Measurements from ENCODE around the gene ATP6V1A.

Gene ATP6V1A

GRCh38 chr3:113831103-113831355 is 84.2 kb downstream of the ATP6V1A start:
- no peaks in the 10 kb centered on the region for H3K36me3 Mint-ChIP-seq (ENCODE audit: low read depth)
- peaks cover 3% of the 10 kb centered on the region for H3K27me3 Mint-ChIP-seq (ENCODE audit: low read depth, poor library complexity)
- H3K4me3 Mint-ChIP-seq = no peak overlapping the region
- DNase-seq = no peak
- H3K27ac Mint-ChIP-seq = no peak overlapping the region
- no peaks in the 10 kb centered on the region for H3K9me3 Mint-ChIP-seq
- no peak for TF ChIP-seq CTCF (IDR thresholded peaks at IDR 0.05)
- H3K4me1 Mint-ChIP-seq = no peaks in the 10 kb centered on the region

GRCh38 chr3:113832477-113833164 is 85.8 kb downstream of the ATP6V1A start:
- TF ChIP-seq CTCF (IDR thresholded peaks at IDR 0.05) = no peak
- H3K4me3 Mint-ChIP-seq = no peak overlapping the region
- H3K4me1 Mint-ChIP-seq = no peaks in the 10 kb centered on the region

DNA sequence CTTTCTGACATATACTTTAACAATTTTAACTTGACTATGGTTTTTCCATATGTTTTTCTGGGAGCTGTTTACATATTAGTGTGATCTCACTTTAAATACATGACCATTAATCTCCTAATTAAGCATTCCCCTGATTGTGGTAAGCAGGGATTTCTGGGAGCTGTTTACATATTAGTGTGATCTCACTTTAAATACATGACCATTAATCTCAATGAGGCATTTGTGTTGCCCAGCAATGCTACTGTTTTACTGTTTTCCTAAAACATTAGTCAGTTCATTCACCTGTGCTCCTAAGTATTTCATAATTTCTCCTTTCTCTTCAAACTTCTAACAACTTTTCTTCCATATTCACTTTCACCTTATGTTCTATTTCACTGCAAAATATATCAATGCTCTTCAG is 88.1 kb downstream of the ATP6V1A start:
- TF ChIP-seq CTCF (IDR thresholded peaks at IDR 0.05) = no peak
- Mint-ChIP-seq H3K4me3 (no peak overlapping the region), H3K36me3 (ENCODE audit: low read depth) (no peaks in the 10 kb centered on the region), H3K9me3 (no peaks in the 10 kb centered on the region), H3K4me1 (peaks cover 7% of the 10 kb centered on the region), H3K27ac (no peak overlapping the region), H3K27me3 (ENCODE audit: low read depth, poor library complexity) (peaks cover 12% of the 10 kb centered on the region)
- no peak for DNase-seq

More at GRCh38 chr3:113832477-113833164, 85.8 kb downstream of the ATP6V1A start:
- Mint-ChIP-seq H3K9me3 (no peaks in the 10 kb centered on the region), H3K27me3 (ENCODE audit: low read depth, poor library complexity) (peaks cover 6% of the 10 kb centered on the region), H3K36me3 (ENCODE audit: low read depth) (no peaks in the 10 kb centered on the region), H3K27ac (no peak overlapping the region)
- no peak for DNase-seq

GRCh38 chr3:113838631-113839209 is 91.9 kb downstream of the ATP6V1A start, which contains the start of gene GRAMD1C:
Gene GRAMD1C (plus strand): TSS chr3:113838788. CDS start chr3:113838910, 122 bp downstream.
- H3K9me3 Mint-ChIP-seq = no peaks in the 10 kb centered on the region
- DNase-seq = peak; percentile 88
- peak within 1 kb of the TSS; percentile 87 for H3K4me3 Mint-ChIP-seq
- no peak within 1 kb of the TSS for H3K27ac Mint-ChIP-seq
- peaks cover 17% of the 10 kb centered on the region for H3K27me3 Mint-ChIP-seq (ENCODE audit: low read depth, poor library complexity)
- H3K36me3 Mint-ChIP-seq (ENCODE audit: low read depth) = no peaks in the 10 kb centered on the region
- peaks cover 7% of the 10 kb centered on the region for H3K4me1 Mint-ChIP-seq
- peak; percentile 70 for TF ChIP-seq CTCF (IDR thresholded peaks at IDR 0.05)

- Mint-ChIP-seq H3K9me3 (no peaks in the 10 kb centered on the region), H3K27ac (no peak overlapping the region), H3K36me3 (ENCODE audit: low read depth) (no peaks in the 10 kb centered on the region), H3K4me1 (peaks cover 7% of the 10 kb centered on the region), H3K27me3 (ENCODE audit: low read depth, poor library complexity) (peaks cover 17% of the 10 kb centered on the region), H3K4me3 (peak overlapping the region; percentile 87)
- DNase-seq = no peak
- no peak for TF ChIP-seq CTCF (IDR thresholded peaks at IDR 0.05)
Measured at GRCh38 chr3:113839551-113839950, 92.7 kb downstream of the ATP6V1A start.
